NCI-H345 (cell line): ENCODE results near the gene CARD14.
"Not testable (repeated sequence)": the region's sequence is repeated elsewhere in the genome, so short reads cannot be mapped to it uniquely, and the experiment has no call there.

Experiments
- DNase-seq: peaks from one replicate; lab custom pipeline; 2025; lab: John Stamatoyannopoulos, UW

CARD14 gene

GRCh38 chr17:80248894-80249710, 79.3 kb downstream of the CARD14 start:
- no peak for DNase-seq

GRCh38 chr17:80251966-80252365, 82.1 kb downstream of the CARD14 start:
- DNase-seq, result no peak

GRCh38 chr17:80252871-80253270, 83.0 kb downstream of the CARD14 start:
- DNase-seq, result peak; percentile 54

- DNase-seq, result no peak
Measured at GRCh38 chr17:80253631-80254395, 84.0 kb downstream of the CARD14 start.

- DNase-seq, result peak; percentile 26
Measured at GRCh38 chr17:80254396-80255251, 84.8 kb downstream of the CARD14 start.

- DNase-seq, result no peak
Measured at GRCh38 chr17:80256034-80256350, 86.2 kb downstream of the CARD14 start.

- DNase-seq, result no peak
Measured at GRCh38 chr17:80257716-80258213, 87.9 kb downstream of the CARD14 start.

- not testable (repeated sequence) for DNase-seq
Measured at GRCh38 chr17:80258296-80258695, 88.5 kb downstream of the CARD14 start.
